Measurements from ENCODE around the gene CASP10.

DNA sequence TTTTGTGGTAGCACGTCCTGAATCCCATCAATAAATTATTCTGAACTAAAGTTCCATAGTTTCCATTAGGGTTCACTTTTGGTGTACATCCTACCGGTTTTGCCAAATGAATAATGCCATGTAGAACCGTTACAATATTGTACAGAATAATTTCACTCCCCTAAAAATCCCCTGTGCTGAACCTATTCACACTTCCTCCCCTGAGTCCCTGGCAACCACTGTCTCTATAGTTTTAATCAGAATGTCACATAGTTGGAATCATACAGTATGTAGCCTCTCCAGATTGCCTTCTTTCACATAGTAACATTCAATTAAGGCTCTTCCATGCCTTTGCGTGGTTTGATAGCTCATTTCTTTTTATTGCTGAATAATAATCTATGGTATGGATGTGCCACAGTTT, 67.8 kb downstream of the CASP10 start:
- TF ChIP-seq CEBPB (IDR thresholded peaks at IDR 0.05; ENCODE audit: low read depth, low read length) (no peak), USF2 (IDR thresholded peaks at IDR 0.05; ENCODE audit: low read length) (no peak), POLR2A (IDR thresholded peaks at IDR 0.05; ENCODE audit: control extremely low read depth in 1 of 2, low read depth in 2 of 2, low read length in 2 of 2) (no peak), ZNF274 (IDR thresholded peaks at IDR 0.05; ENCODE audit: borderline replicate concordance, extremely low read depth, low read length) (no peak), MAX (IDR thresholded peaks at IDR 0.05) (no peak)
- TF ChIP-seq, protein P1, sequence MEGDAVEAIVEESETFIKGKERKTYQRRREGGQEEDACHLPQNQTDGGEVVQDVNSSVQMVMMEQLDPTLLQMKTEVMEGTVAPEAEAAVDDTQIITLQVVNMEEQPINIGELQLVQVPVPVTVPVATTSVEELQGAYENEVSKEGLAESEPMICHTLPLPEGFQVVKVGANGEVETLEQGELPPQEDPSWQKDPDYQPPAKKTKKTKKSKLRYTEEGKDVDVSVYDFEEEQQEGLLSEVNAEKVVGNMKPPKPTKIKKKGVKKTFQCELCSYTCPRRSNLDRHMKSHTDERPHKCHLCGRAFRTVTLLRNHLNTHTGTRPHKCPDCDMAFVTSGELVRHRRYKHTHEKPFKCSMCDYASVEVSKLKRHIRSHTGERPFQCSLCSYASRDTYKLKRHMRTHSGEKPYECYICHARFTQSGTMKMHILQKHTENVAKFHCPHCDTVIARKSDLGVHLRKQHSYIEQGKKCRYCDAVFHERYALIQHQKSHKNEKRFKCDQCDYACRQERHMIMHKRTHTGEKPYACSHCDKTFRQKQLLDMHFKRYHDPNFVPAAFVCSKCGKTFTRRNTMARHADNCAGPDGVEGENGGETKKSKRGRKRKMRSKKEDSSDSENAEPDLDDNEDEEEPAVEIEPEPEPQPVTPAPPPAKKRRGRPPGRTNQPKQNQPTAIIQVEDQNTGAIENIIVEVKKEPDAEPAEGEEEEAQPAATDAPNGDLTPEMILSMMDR (IDR thresholded peaks at IDR 0.05; ENCODE audit: control extremely low read depth in 1 of 3, insufficient read depth in 1 of 3, low read depth in 1 of 3, low read length in 3 of 3), result no peak

All from H1 (cell line).